Dendritic cell treated with granulocyte-macrophage colony-stimulating factor and Interleukin-4, amounts not matched to agents 40 ng/mL and 50 ng/mL, for 4 days (primary cell): ENCODE results near the gene MYO1F.
A peak's percentile ranks its signal among the peaks of the same experiment; 100 is the strongest.

Experiments used
- H3K27ac Mint-ChIP-seq: one replicate; pipeline ENCODE4 v1.8.0; 2022; ENCODE audit warnings: mild to moderate bottlenecking, mixed read lengths
- H3K27me3 Mint-ChIP-seq: one replicate; pipeline ENCODE4 v1.8.0; 2022; ENCODE audit warnings: mild to moderate bottlenecking, mixed read lengths
- H3K36me3 Mint-ChIP-seq: one replicate; pipeline ENCODE4 v1.8.0; 2022; ENCODE audit warnings: low read depth, mixed read lengths
- H3K4me1 Mint-ChIP-seq: one replicate; pipeline ENCODE4 v1.8.0; 2022; ENCODE audit warnings: low read depth, mixed read lengths
- H3K4me3 Mint-ChIP-seq: one replicate; pipeline ENCODE4 v1.8.0; 2022; ENCODE audit warnings: mild to moderate bottlenecking, moderate library complexity, mixed read lengths
- H3K9me3 Mint-ChIP-seq: one replicate; pipeline ENCODE4 v1.8.0; 2022; ENCODE audit warnings: mixed read lengths
- intact Hi-C: fragments of 100-400 bp; cut with micrococcal nuclease; formaldehyde crosslinking; loops from one replicate; pipeline ENCODE4 v1.15.0; 2022

The MYO1F gene

GRCh38 chr19:8512115-8512967 lies 64.9 kb downstream of the MYO1F start:
- Mint-ChIP-seq H3K4me1 (peaks cover 45% of the 10 kb centered on the region), H3K27me3 (no peaks in the 10 kb centered on the region), H3K36me3 (peaks cover 37% of the 10 kb centered on the region), H3K27ac (peak overlapping the region; percentile 97), H3K4me3 (no peak overlapping the region), H3K9me3 (no peaks in the 10 kb centered on the region)
- intact Hi-C loops: no loop called here

DNA sequence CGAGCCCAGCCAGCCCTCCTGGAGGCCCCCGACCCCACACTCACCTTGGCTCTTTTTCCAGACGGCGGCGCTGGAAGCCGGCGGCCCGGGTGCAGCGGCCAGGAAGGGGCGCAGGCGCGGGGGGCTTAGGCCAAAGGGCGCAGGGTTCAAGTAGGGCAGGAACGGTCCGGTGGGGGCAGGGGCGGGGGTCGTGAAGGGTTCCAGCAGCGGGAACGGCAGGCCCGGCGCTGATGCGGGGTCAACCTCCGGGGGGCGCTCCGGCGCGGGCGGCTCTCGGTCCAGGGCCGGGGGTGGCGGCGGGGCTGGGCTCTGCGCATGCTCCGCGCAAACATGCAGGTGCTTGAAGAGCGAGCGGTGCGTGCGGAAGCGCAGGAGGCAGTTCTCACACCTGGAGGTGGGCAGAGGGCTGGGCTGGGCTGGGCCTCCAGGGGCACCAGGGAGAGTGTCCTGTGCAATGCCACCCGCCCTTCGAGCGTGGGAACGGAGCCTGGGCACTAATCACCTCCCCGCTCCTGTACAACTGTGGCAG lies 65.6 kb downstream of the MYO1F start:
- intact Hi-C loops: no loop called here
- Mint-ChIP-seq H3K4me1 (peaks cover 45% of the 10 kb centered on the region), H3K9me3 (no peaks in the 10 kb centered on the region), H3K27me3 (no peaks in the 10 kb centered on the region), H3K27ac (no peak overlapping the region), H3K4me3 (no peak overlapping the region), H3K36me3 (peaks cover 41% of the 10 kb centered on the region)

GRCh38 chr19:8510589-8511115 lies 66.6 kb downstream of the MYO1F start:
- Mint-ChIP-seq H3K27ac (no peak overlapping the region), H3K27me3 (no peaks in the 10 kb centered on the region), H3K4me1 (peaks cover 53% of the 10 kb centered on the region), H3K4me3 (no peak overlapping the region), H3K36me3 (peaks cover 45% of the 10 kb centered on the region), H3K9me3 (no peaks in the 10 kb centered on the region)
- intact Hi-C loops: no loop called here

DNA sequence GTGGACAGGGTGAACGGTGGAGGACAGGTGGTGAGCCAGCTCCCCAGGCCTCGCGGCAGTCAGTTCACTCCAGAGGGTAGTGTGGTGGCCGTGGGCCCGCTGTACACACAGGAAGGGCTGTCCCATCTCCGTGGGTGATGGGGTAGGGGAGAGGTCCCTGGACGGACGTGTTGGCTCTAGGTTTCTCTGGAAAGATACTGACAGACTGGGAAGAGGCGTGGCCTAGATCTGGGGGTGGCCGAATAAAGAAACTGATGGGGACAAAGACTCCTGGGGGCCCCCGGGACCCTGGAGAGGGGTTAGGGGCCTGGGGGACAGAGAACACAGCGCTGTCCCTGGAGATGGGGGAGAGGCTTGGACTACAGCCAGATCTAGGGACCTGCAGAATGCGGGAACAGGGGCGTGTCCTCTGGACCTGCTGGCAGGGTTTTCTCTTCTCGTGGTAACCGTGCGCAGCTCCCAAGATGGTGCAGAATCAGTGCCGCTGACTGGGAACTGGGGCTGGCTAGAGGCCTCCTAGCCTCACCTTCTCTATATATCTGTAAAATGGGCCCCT lies 70.8 kb downstream of the MYO1F start:
- Mint-ChIP-seq H3K27ac (peak overlapping the region; percentile 90), H3K4me1 (peaks cover 63% of the 10 kb centered on the region), H3K9me3 (no peaks in the 10 kb centered on the region), H3K27me3 (no peaks in the 10 kb centered on the region), H3K4me3 (peak overlapping the region; percentile 90), H3K36me3 (peaks cover 32% of the 10 kb centered on the region)
- intact Hi-C loops: loop anchor here (2.0 to 10.0 kb wide), 3 partner anchors 62 to 152 kb away; partner anchors contain the start of genes HNRNPM and MARCHF2

DNA sequence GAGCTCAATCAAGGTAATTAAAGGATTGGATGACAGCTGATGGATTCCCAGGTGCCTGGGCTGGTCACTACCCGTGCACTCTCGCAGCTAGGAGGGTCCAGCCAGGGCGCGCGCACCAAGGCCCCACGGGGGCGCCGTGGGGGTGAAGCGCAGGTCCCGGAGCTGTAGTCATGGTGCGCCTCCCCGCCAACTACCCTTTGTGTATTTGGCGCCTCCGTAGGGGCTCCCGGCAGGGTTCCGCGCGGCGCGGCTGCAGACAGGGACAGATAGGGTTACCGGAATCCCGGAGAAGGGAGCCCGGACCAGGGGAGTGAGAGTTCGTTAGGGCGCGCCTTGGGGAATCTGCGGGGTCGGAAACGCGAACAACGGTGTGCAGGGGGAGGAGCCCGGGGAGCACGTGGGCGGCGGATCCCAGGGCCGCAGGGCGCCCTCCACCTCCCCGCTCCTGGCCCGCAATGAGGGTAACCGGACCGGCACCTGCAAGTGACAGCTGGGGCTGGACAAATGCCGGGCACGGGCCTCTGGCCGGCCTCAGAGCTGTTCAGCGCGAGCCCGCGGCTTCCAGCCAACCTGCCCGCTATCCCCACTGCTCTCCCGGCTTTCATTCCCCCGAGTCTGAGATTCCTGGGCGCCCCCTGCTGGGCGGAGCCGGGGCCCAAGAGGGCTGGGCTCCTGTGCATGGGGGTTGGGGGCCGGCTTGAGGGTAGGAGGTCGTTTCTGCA lies 71.4 kb downstream of the MYO1F start:
- Mint-ChIP-seq H3K9me3 (no peaks in the 10 kb centered on the region), H3K4me3 (peak overlapping the region; percentile 90), H3K27me3 (no peaks in the 10 kb centered on the region), H3K36me3 (peaks cover 26% of the 10 kb centered on the region), H3K4me1 (peaks cover 68% of the 10 kb centered on the region), H3K27ac (peak overlapping the region; percentile 90)
- intact Hi-C loops: loop anchor here (2.0 to 10.0 kb wide), 3 partner anchors 61 to 151 kb away; partner anchors contain the start of genes HNRNPM and MARCHF2

- peaks cover 19% of the 10 kb centered on the region for H3K36me3 Mint-ChIP-seq
- H3K4me1 Mint-ChIP-seq: peaks cover 77% of the 10 kb centered on the region
- no peaks in the 10 kb centered on the region for H3K9me3 Mint-ChIP-seq
- intact Hi-C loops: loop anchor here (10.0 kb wide), 2 partner anchors 90 to 150 kb away; partner anchors contain the start of gene MARCHF2
- peak overlapping the region; percentile 90 for H3K27ac Mint-ChIP-seq
- peak overlapping the region; percentile 50 for H3K4me3 Mint-ChIP-seq
- H3K27me3 Mint-ChIP-seq: no peaks in the 10 kb centered on the region
Measured at GRCh38 chr19:8504919-8505318, 72.3 kb downstream of the MYO1F start.

DNA sequence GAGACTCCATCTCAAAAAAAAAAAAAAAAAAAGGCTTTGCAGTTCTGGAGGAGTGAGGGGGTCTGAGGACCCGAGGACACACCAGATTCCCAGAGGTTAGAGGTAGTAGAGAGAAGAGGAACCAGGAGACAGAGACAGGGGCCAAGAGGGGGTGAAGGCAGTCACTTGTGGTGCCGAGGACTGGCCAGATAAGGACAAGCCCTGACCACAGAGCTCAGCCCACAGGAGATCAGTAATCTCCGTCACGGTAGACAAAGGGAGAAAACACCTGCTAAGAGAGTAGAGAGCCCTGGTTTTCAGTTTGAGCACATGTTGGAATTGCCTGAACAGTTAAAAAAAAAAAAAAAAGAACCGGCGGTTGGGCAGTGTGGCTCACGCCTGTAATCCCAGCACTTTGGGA lies 73.1 kb downstream of the MYO1F start:
- Mint-ChIP-seq H3K27me3 (no peaks in the 10 kb centered on the region), H3K9me3 (no peaks in the 10 kb centered on the region), H3K4me1 (peaks cover 85% of the 10 kb centered on the region), H3K27ac (peak overlapping the region; percentile 90), H3K4me3 (peak overlapping the region; percentile 28), H3K36me3 (peaks cover 23% of the 10 kb centered on the region)
- intact Hi-C loops: loop anchor here (10.0 kb wide), 2 partner anchors 89 to 149 kb away; partner anchors contain the start of gene MARCHF2

DNA sequence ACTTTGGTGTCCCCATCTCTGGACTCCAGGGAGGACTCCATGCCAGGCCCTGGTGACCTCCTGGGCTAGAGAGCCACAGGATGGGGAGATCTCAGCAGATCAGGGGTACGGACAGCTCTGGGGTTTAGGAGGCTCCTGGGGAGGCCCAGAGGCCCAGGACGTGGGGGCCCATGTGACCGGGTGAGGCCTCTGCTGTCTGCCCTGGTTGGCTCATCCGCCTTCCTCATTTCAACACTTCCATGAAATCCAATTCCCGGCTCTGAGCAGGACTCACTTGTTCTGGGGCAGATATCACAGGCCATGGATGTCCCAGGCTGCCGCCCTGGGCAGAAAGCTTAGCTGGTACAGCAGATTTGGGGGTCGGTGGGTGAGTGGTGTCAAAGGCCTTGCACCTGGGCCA lies 73.7 kb downstream of the MYO1F start:
- Mint-ChIP-seq H3K36me3 (peaks cover 27% of the 10 kb centered on the region), H3K9me3 (no peaks in the 10 kb centered on the region), H3K27ac (peak overlapping the region; percentile 90), H3K4me3 (peak overlapping the region; percentile 79), H3K27me3 (no peaks in the 10 kb centered on the region), H3K4me1 (peaks cover 88% of the 10 kb centered on the region)
- intact Hi-C loops: loop anchor here (10.0 kb wide), 2 partner anchors 89 to 149 kb away; partner anchors contain the start of gene MARCHF2

DNA sequence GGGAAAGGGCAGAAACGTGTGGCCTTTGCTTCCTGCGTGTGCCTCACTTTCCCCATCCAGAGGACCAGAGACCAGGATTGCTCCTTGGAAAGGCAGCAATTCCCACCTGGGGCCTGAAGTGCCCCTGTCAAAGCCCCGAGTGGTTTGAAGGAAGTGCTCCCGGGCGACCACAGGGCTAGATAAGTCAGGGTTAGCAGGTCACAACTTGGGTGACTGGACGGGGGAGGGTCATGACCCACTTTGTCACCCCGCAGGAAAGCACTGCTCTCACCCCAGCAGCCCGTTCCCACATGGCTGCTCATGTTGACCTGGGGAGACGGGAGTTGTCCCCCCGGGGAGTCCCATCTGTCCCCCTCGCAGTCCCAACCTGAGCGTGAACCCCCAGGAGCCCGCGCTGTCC lies 75.3 kb downstream of the MYO1F start:
- Mint-ChIP-seq H3K9me3 (no peaks in the 10 kb centered on the region), H3K27ac (peak overlapping the region; percentile 90), H3K4me3 (peak overlapping the region; percentile 79), H3K27me3 (no peaks in the 10 kb centered on the region), H3K4me1 (peaks cover 91% of the 10 kb centered on the region), H3K36me3 (peaks cover 34% of the 10 kb centered on the region)
- intact Hi-C loops: loop anchor here (10.0 kb wide), 2 partner anchors 87 to 147 kb away; partner anchors contain the start of gene MARCHF2

DNA sequence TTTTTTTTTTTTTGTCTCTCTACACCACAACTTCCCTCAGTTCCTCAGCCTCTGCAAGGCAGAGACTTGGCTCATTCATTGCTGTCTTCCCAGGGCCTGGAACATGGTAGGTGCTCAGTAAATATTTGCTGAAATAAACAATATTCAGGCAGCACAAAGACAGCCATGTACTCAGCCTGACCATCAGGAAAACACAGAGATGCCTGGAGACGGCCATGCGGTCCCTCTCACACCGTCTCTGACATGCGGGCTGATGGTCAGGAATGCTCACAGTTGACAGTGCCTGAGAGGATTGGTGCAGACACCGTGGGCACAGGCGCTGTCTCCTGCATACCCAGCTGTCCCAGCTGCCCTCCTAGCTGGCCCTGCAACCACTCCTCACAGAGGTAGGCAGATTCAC lies 75.7 kb downstream of the MYO1F start:
- Mint-ChIP-seq H3K4me1 (peaks cover 92% of the 10 kb centered on the region), H3K27ac (peak overlapping the region; percentile 90), H3K27me3 (no peaks in the 10 kb centered on the region), H3K9me3 (no peaks in the 10 kb centered on the region), H3K36me3 (peaks cover 39% of the 10 kb centered on the region), H3K4me3 (peak overlapping the region; percentile 79)
- intact Hi-C loops: loop anchor here (10.0 kb wide), 2 partner anchors 87 to 147 kb away; partner anchors contain the start of gene MARCHF2

DNA sequence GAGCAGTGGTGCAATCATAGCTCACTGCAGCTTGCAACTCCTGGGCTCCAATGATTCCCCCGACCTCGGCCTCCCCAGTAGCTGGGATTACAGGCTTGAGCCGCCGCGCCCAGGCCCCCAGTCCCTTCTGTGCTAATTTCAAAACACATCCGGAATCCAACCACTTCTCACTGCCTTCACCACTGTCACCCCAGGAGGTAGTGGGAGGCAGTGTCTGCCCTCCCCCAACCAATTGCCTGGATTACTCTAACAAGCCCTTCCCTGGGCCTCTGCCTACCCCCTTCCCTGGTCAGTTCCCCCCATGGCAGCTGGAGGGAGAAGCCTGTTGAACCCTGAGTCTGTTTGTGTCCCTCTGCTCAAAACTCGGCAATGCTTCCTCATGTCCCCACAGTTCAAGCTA lies 77.1 kb downstream of the MYO1F start:
- no peaks in the 10 kb centered on the region for H3K27me3 Mint-ChIP-seq
- no peaks in the 10 kb centered on the region for H3K9me3 Mint-ChIP-seq
- H3K36me3 Mint-ChIP-seq: peaks cover 46% of the 10 kb centered on the region
- H3K4me1 Mint-ChIP-seq: peaks cover 91% of the 10 kb centered on the region
- peak overlapping the region; percentile 74 for H3K4me3 Mint-ChIP-seq
- intact Hi-C loops: loop anchor here (10.0 kb wide), 2 partner anchors 85 to 145 kb away; partner anchors contain the start of gene MARCHF2
- peak overlapping the region; percentile 90 for H3K27ac Mint-ChIP-seq

DNA sequence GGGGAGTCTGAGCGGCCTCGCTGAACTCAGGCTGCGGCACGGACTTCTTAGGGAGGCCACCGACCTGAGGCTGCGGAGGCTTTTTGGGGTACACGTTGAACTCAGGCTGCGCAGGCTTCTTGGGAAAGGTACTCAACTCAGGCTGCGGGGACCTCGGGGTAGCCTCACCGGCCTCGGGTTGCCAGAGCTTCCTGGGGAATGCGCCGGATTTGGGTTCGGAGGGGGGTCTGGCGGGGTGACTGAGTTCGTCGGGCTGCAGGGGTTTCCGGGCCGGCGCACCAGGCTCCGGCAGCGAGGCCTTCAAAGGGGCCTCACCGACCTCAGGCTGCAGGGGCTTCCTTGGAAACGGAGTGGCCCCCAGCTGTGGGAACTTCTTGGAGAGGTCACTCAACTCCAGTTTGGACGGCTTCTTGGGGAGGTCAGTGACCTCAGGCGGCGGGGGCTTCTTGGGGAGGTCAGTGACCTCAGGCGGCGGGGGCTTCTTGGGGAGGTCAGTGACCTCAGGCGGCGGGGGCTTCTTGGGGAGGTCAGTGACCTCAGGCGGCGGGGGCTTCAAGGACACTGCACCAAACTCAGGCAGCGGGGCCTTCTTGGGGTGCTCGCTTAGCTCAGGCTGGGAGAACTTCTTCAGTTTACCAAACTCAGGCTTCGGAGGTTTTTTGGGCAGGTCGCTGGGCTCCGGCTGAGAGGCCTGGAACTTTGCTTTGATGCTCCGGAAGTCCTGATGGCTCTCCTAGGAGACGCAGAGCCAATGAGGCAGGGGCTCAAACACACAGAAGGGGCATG lies 78.0 kb downstream of the MYO1F start:
- peak overlapping the region; percentile 26 for H3K4me3 Mint-ChIP-seq
- peaks cover 56% of the 10 kb centered on the region for H3K36me3 Mint-ChIP-seq
- intact Hi-C loops: no loop called here
- H3K9me3 Mint-ChIP-seq: no peaks in the 10 kb centered on the region
- peak overlapping the region; percentile 90 for H3K27ac Mint-ChIP-seq
- peaks cover 90% of the 10 kb centered on the region for H3K4me1 Mint-ChIP-seq
- no peaks in the 10 kb centered on the region for H3K27me3 Mint-ChIP-seq

GRCh38 chr19:8498295-8498694 lies 78.9 kb downstream of the MYO1F start:
- Mint-ChIP-seq H3K36me3 (peaks cover 65% of the 10 kb centered on the region), H3K4me3 (no peak overlapping the region), H3K27me3 (no peaks in the 10 kb centered on the region), H3K9me3 (no peaks in the 10 kb centered on the region), H3K4me1 (peaks cover 86% of the 10 kb centered on the region), H3K27ac (peak overlapping the region; percentile 90)
- intact Hi-C loops: no loop called here
